GM12878 (cell line): ENCODE results near the gene UBE2D3. TPM values are rescaled to one million over a fixed set of nuclear protein-coding genes. Genes with fewer than 3 reads are reported as not detected.

Experiments
- ATAC-seq: fragments of 200-7000 bp; cut with Tn5 transposase; 3 replicates; pipeline ENCODE4 v1.9.1; 2020; ENCODE audit warnings: mild to moderate bottlenecking, moderate library complexity
- BruUV-seq: library from RNA; stranded (reverse); fragments of 400-500 nt; replicated peaks from 2 replicates; lab custom pipeline; 2021; lab: Mats Ljungman, UMichigan
- CTCF ChIA-PET: fragments of 300-600 bp; sonication (Branson Sonifier 250); formaldehyde crosslinking; extraction: SDS; loops from one replicate; lab custom pipeline; 2021; ENCODE audit warnings: inconsistent platforms; lab: Yijun Ruan, JAX
- POLR2A ChIA-PET: fragments of 350-600 bp; formaldehyde crosslinking; extraction: SDS; loops from one replicate; lab custom pipeline; 2021; ENCODE audit warnings: inconsistent platforms; lab: Charles Lee
- RAD21 ChIA-PET: fragments of 300-600 bp; sonication (Branson Sonifier 250); formaldehyde crosslinking; loops from one replicate; lab custom pipeline; 2023; ENCODE audit warnings: antibody characterized with exemption; ENCODE audit not compliant: unreplicated experiment; lab: Charles Lee
- SMC1A ChIA-PET: fragments of 300-600 bp; sonication (Branson Sonifier 250); formaldehyde crosslinking; loops from one replicate; lab custom pipeline; 2023; ENCODE audit not compliant: unreplicated experiment, uncharacterized antibody; lab: Charles Lee
- DNase-seq: peaks from one replicate; pipeline ENCODE4 v3.0.0-alpha.2; 2011; ENCODE audit warnings: low read depth, low spot score
- FAIRE-seq: peaks from 3 replicates; lab custom pipeline; 2011; peaks lifted over from hg19 to GRCh38; lab: Jason Lieb, UNC
- H2AFZ ChIP-seq: 2 replicates; pipeline ENCODE4 v1.6.0; 2011; ENCODE audit warnings: low read depth, low read length, control low read depth; ENCODE audit not compliant: control insufficient read depth
- H3K27ac ChIP-seq: 2 replicates; pipeline ENCODE4 v1.5.1; 2011; ENCODE audit warnings: control low read depth; ENCODE audit not compliant: control insufficient read depth, insufficient read depth
- H3K27me3 ChIP-seq, 2 experiments: replicated peaks in 1 of 2; 2 replicates each; pipeline versions ENCODE4 v1.6.0 to v1.6.1; 2011; ENCODE audit warnings: low read length in 1 of 2; ENCODE audit not compliant: control insufficient read depth in 2 of 2, insufficient read depth in 2 of 2
- H3K36me3 ChIP-seq, 2 experiments: 2 replicates each; pipeline ENCODE4 v1.5.1; 2011; ENCODE audit warnings: low read length in 1 of 2; ENCODE audit not compliant: control insufficient read depth in 2 of 2, insufficient read depth in 2 of 2
- H3K4me1 ChIP-seq: 2 replicates; pipeline ENCODE4 v1.6.1; 2011; ENCODE audit warnings: mild to moderate bottlenecking, low read length, moderate library complexity, mixed read lengths; ENCODE audit not compliant: control insufficient read depth, insufficient read depth
- H3K4me2 ChIP-seq: 2 replicates; pipeline ENCODE4 v1.6.0; 2011; ENCODE audit warnings: control low read depth; ENCODE audit not compliant: control insufficient read depth, insufficient read depth
- H3K4me3 ChIP-seq: fragments of 200-600 bp; sonication (generic); 2 replicates; pipeline ENCODE4 v1.5.1; 2016
- H3K79me2 ChIP-seq: 2 replicates; pipeline ENCODE4 v1.6.0; 2011; ENCODE audit warnings: low read length; ENCODE audit not compliant: control insufficient read depth, insufficient read depth
- H3K9ac ChIP-seq: 2 replicates; pipeline ENCODE4 v1.8.0; 2011; ENCODE audit warnings: low read length, control low read depth, mixed read lengths; ENCODE audit not compliant: control insufficient read depth, insufficient read depth
- H3K9me3 ChIP-seq: replicated peaks from 3 replicates; pipeline ENCODE4 v1.5.1; 2011; ENCODE audit warnings: mild to moderate bottlenecking, low read length; ENCODE audit not compliant: control insufficient read depth, insufficient read depth
- H4K20me1 ChIP-seq: 2 replicates; pipeline ENCODE4 v1.6.0; 2011; ENCODE audit not compliant: control insufficient read depth, insufficient read depth
- E4F1 ChIP-seq: fragments of 450-650 bp; IDR thresholded peaks from 2 replicates; pipeline ENCODE4 v1.6.1; 2018; ENCODE audit warnings: borderline replicate concordance, mild to moderate bottlenecking; ENCODE audit not compliant: partially characterized antibody
- IKZF2 ChIP-seq, 2 experiments: fragments of 450-650 bp; IDR thresholded peaks; 2 replicates each; pipeline ENCODE4 v1.6.1; 2017; ENCODE audit warnings: mild to moderate bottlenecking in 2 of 2, moderate library complexity in 2 of 2
- PAX5 ChIP-seq: IDR thresholded peaks from 2 replicates; pipeline ENCODE4 v1.6.1; 2011; ENCODE audit warnings: low read depth, low read length, borderline replicate concordance
- WGBS: methylation state at CpG from one replicate; pipeline ENCODE4 v1.1.6; 2016; ENCODE audit warnings: low lambda C conversion rate; ENCODE audit not compliant: insufficient replicate concordance, insufficient coverage; ENCODE audit errors: missing lambda C conversion rate; 5-methylcytosine and 5-hydroxymethylcytosine counted together
- in situ Hi-C: fragments of 300-500 bp; cut with MboI; formaldehyde crosslinking; loops from 9 replicates; pipeline ENCODE4 v1.14.3; 2018; ENCODE audit warnings: mixed read lengths
- intact Hi-C: fragments of 100-400 bp; cut with micrococcal nuclease; formaldehyde crosslinking; loops from one replicate; pipeline ENCODE4 v1.14.2; 2022; ENCODE audit not compliant: unreplicated experiment
- polyA plus RNA-seq, 11 experiments: library from polyadenylated mRNA; depleted of rRNA in 4 of 11; unstranded in 6 of 11; stranded (reverse) in 5 of 11; fragments of >200 nt; fragmentation: Nextera tagmentation in 4 of 11; fragmentation: Illumina TruSeq in 1 of 11; extraction: Ambion mirVana in 4 of 11; extraction: Trizol in 1 of 11; gene quantifications; 1 replicate in 1 of 11; 2 replicates in 10 of 11; pipeline versions ENCODE4 v1.2.1 to v1.2.3, GENCODE V29; 2011 to 2016; ENCODE audit warnings: inconsistent platforms in 2 of 11, missing spikeins in 2 of 11, low read depth in 1 of 11
- total RNA-seq, 4 experiments: library from RNA; depleted of rRNA in 3 of 4; stranded (reverse); fragments of >200 nt in 3 of 4; fragmentation: Illumina TruSeq in 1 of 4; extraction: Trizol in 1 of 4; gene quantifications; 2 replicates each; pipeline versions ENCODE4 v1.2.1 to v1.2.3, GENCODE V29; 2013 to 2021
- TF ChIP-seq, protein P1 (sequence below): fragments of 450-650 bp; IDR thresholded peaks from 2 replicates; pipeline ENCODE4 v1.6.1; 2017; ENCODE audit warnings: borderline replicate concordance
- TF ChIP-seq, protein P2 (sequence below): fragments of 450-650 bp; conservative IDR thresholded peaks from 2 replicates; pipeline ENCODE4 v1.6.1; 2017; ENCODE audit warnings: mild to moderate bottlenecking, moderate library complexity
- TF ChIP-seq, protein P3 (sequence below): fragments of 450-650 bp; IDR thresholded peaks from 2 replicates; pipeline ENCODE4 v1.6.1; 2017; ENCODE audit warnings: mild to moderate bottlenecking, low read depth, inconsistent platforms; ENCODE audit not compliant: poor library complexity, severe bottlenecking

The UBE2D3 gene
- total and polyA plus RNA-seq, 10 of the 15 experiments (the other 5 are each of a cell fraction or from before 2014, with no cell fraction given): 162 to 572 (median 395) TPM

GRCh38 chr4:102850370-102850769 lies 23.0 kb upstream of the UBE2D3 start (continued):
- no peak for TF ChIP-seq PAX5
- TF ChIP-seq, protein P1, sequence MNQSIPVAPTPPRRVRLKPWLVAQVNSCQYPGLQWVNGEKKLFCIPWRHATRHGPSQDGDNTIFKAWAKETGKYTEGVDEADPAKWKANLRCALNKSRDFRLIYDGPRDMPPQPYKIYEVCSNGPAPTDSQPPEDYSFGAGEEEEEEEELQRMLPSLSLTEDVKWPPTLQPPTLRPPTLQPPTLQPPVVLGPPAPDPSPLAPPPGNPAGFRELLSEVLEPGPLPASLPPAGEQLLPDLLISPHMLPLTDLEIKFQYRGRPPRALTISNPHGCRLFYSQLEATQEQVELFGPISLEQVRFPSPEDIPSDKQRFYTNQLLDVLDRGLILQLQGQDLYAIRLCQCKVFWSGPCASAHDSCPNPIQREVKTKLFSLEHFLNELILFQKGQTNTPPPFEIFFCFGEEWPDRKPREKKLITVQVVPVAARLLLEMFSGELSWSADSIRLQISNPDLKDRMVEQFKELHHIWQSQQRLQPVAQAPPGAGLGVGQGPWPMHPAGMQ: no peak
- TF ChIP-seq, protein P2, sequence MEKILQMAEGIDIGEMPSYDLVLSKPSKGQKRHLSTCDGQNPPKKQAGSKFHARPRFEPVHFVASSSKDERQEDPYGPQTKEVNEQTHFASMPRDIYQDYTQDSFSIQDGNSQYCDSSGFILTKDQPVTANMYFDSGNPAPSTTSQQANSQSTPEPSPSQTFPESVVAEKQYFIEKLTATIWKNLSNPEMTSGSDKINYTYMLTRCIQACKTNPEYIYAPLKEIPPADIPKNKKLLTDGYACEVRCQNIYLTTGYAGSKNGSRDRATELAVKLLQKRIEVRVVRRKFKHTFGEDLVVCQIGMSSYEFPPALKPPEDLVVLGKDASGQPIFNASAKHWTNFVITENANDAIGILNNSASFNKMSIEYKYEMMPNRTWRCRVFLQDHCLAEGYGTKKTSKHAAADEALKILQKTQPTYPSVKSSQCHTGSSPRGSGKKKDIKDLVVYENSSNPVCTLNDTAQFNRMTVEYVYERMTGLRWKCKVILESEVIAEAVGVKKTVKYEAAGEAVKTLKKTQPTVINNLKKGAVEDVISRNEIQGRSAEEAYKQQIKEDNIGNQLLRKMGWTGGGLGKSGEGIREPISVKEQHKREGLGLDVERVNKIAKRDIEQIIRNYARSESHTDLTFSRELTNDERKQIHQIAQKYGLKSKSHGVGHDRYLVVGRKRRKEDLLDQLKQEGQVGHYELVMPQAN: no peak
- TF ChIP-seq E4F1: no peak

- Histone ChIP-seq H3K4me3 (no peak overlapping the region), H3K9ac (no peak overlapping the region), H3K36me3 (no peaks in the 10 kb centered on the region), H3K27me3 (no peaks in the 10 kb centered on the region), H3K79me2 (no peaks in the 10 kb centered on the region), H2AFZ (no peak overlapping the region), H3K4me2 (no peak overlapping the region), H3K4me1 (no peaks in the 10 kb centered on the region), H3K9me3 (no peaks in the 10 kb centered on the region; the same call in 2 of the 3 replicates), H4K20me1 (no peaks in the 10 kb centered on the region), H3K27ac (no peak overlapping the region)
- ATAC-seq (no peak; the same call in 2 of the 3 replicates), DNase-seq (no peak), FAIRE-seq (peak; percentile 38)
- intact Hi-C loops: no loop called here
- in situ Hi-C loops: no loop called here
- no TSS peak for BruUV-seq
- TF ChIP-seq, protein P3, sequence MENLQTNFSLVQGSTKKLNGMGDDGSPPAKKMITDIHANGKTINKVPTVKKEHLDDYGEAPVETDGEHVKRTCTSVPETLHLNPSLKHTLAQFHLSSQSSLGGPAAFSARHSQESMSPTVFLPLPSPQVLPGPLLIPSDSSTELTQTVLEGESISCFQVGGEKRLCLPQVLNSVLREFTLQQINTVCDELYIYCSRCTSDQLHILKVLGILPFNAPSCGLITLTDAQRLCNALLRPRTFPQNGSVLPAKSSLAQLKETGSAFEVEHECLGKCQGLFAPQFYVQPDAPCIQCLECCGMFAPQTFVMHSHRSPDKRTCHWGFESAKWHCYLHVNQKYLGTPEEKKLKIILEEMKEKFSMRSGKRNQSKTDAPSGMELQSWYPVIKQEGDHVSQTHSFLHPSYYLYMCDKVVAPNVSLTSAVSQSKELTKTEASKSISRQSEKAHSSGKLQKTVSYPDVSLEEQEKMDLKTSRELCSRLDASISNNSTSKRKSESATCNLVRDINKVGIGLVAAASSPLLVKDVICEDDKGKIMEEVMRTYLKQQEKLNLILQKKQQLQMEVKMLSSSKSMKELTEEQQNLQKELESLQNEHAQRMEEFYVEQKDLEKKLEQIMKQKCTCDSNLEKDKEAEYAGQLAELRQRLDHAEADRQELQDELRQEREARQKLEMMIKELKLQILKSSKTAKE: no peak
- peak; percentile 43 to 44; a peak in 3 of 4 replicates for TF ChIP-seq IKZF2 (IDR thresholded peaks at IDR 0.05)
- ChIA-PET SMC1A (interaction anchor here (0.7 kb wide), 1 partner anchor 153 kb away, joined by 3 read pairs; no protein-coding TSS in a partner anchor), CTCF (interaction anchor here (1.6 kb wide), 1 partner anchor 12 kb away, joined by 5 read pairs; no protein-coding TSS in a partner anchor), RAD21 (no interaction called here), POLR2A (interaction anchor here (0.7 kb wide), 1 partner anchor 73 kb away, joined by 4 read pairs; no protein-coding TSS in a partner anchor)
- WGBS: 48% methylated on average over 3 of the region's 3 CpGs
Observed at GRCh38 chr4:102849579-102850104, 22.3 kb upstream of the UBE2D3 start.
